ENCODE results near the gene HEATR9.

Gene HEATR9

DNA sequence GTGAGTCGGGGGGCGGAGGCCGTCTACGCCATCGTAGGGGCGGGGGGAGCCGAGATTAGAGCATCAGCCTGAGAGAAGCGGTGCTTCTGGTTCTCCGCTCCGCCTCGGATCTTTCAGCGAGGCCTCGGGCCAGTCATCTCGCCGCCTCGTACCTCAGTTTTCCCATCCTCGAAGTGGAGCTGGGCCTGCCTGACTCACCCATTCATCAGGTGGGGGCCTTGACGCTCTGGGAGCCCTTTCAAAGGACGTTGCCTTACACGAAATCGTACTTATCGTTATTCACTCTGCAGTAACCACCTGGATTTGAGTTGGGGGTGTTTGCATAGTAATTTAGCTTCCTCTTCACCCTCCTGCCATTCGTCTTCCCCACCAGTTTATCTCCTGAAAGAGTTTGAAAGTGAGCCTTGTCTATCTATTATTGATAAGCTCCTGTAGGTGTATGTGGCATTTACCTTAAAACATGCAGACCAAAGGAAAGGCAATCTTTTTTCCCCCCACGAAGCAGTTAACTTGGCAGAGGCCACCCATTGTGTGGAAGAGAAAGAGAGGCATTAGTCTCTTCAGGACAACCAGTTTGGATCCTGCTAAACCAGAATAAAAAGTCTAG lies 58.7 kb downstream of the HEATR9 start:
- DNase-seq (ENCODE audit: low spot score) = no peak

DNA sequence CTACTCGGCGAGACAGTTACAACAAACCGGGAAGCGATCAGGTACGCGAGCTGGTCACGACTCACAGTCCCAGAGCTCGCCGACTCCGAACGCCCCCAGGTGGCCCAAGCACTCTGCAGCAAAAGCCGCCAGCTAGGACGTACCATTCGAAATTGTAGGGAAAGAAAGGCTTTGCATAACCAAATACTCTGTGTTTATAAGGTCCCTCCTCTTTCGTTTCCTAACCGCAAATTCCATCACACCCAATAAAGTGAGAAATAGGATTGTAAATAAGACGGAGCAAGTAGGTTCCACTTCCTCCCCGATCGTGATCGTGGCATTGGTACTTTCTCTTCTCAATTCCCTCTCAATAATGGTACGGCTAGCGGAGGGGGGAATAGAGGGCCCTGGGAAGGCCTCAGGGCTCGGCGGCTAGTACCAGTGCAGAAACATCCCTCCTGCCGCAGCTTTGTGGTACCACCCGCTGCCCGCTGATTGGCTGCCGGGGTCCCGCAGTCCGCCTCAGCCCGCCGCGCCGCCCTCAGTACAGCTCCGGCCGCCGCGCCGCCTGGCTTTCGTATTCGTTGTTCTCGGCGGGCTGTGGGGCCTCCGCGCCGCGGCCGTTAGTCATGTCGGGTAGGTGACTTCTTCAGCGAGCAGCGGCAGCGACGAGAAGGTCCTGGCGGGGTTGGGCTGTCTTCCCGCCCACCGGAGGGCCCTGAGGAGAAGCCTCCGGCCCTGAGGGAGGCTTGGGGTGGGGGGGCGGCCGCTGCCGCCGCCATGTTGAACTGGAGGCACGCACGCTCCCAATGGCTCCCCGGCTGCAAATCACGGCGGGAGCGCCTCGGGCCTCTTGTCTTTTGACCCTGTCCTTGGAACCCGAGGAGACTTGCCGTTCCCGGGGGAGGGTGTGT lies 59.5 kb downstream of the HEATR9 start, which contains the start of gene TAF15:
TSS of gene TAF15 (plus strand) at position 523 of the 893 bp plus-strand sequence. CDS start at position 609, 86 bp downstream.
- DNase-seq (ENCODE audit: low spot score) = peak; percentile 98

DNA sequence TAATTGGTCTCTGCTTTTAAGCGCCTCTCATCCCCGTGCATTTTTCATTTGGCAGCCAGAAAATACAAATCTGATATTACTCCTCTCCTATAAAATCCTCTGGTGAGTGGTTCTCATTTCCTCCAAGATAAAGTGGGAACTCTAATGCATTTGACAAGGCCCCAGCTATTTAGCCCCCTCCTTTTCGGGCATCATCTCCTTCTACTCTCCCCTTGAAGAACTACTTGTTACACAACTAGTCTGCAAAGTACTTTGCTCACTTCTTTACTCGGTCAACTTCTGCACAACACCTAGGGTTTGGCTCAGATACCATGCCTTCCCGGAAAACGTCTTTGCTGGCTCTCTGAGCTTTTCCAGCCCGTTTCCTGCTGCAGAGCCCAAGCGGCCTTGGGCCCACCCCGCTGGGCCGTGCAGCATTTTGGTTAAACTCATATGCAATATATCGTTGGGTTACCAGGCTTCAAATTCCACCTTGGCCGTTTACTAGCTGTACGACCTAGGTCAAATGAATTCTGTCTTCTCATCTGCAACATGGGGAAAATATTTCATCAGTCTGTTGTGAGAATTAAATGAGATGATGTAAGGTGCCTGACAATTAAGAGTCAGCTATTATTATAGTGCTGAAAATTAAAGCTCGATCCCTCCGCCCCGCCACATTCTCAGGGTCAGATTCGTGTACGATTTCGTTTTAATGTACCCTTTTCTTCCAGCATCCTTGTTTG lies 60.3 kb downstream of the HEATR9 start:
- DNase-seq (ENCODE audit: low spot score) = no peak

DNA sequence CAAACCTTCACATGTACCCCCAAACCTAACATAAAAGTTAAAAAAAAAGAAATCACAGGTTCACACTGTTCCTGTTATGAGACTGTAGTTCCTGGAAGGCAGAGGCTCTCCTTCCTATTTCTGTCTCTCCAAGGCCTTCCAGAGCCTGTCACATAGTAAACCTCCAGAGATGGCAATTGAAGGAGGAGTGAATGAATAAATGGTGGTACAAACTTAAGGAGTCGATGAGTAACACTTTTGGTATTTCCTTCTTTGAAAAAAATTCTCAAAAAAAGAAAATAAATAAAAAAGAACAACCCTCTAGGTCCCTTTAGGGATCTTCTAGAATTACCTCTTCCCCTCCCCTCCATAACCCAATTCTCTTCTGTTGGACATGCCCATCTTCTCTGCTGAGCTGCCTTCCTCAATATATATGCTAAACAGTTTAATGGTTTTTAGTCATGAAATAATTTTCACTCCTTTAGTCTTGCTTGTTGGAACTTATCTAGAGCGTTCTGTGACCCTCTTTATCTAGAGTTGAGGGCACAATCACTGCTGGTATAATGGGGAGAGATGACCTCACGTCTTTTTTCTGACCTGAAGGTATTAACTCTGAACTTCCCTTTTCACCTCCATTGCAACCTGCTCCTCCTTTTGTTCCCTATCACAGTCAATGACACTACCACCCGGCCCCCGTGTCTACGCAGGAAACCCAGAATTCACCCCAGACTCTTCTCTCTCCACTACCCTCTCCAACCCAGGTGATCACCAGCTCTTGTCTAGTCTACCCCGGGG lies 61.1 kb downstream of the HEATR9 start:
- no peak for DNase-seq (ENCODE audit: low spot score)
